Sigmoid colon (tissue), 7 donors: Measurements from ENCODE around the gene HDAC11. TPM values are rescaled to one million over a fixed set of nuclear protein-coding genes. Genes with fewer than 3 reads are reported as not detected.
"Not testable (repeated sequence)": the region's sequence is repeated elsewhere in the genome, so short reads cannot be mapped to it uniquely, and the experiment has no call there.

Experiments used
- DNase-seq: peaks from one replicate; pipeline ENCODE4 v3.0.0-alpha.2; 2019
- H3K27ac ChIP-seq, 4 donors: fragments of 200-600 bp; sonication (generic); one replicate each; pipeline ENCODE4 v1.5.1; 2016 to 2019; ENCODE audit warnings: mild to moderate bottlenecking in 1 of 4
- H3K27me3 ChIP-seq, 3 donors: fragments of 200-600 bp; sonication (generic); one replicate each; pipeline ENCODE4 v1.5.1; 2019; ENCODE audit warnings: mild to moderate bottlenecking in 1 of 3
- H3K36me3 ChIP-seq, 4 donors: fragments of 200-600 bp; sonication (generic); one replicate each; pipeline ENCODE4 v1.5.1; 2016 to 2019
- H3K4me1 ChIP-seq, 4 donors: fragments of 200-600 bp; sonication (generic); one replicate each; pipeline ENCODE4 v1.5.1; 2017 to 2019
- H3K4me3 ChIP-seq, 4 donors: fragments of 200-600 bp; sonication (generic); one replicate each; pipeline ENCODE4 v1.5.1; 2017 to 2019; ENCODE audit warnings: mild to moderate bottlenecking in 2 of 4, moderate library complexity in 1 of 4
- H3K9me3 ChIP-seq, 4 donors: fragments of 200-600 bp in 3 of 4; sonication (generic) in 3 of 4; one replicate each; pipeline versions ENCODE4 v1.5.1 to v1.6.1; 2013 to 2019
- CTCF ChIP-seq, 4 experiments: fragments of 450-650 bp in 3 of 4; fragments of 200-600 bp in 1 of 4; IDR thresholded peaks; one replicate each; pipeline ENCODE4 v1.5.1; 2016 to 2019; ENCODE audit warnings: antibody characterized with exemption in 4 of 4, mild to moderate bottlenecking in 3 of 4, moderate library complexity in 2 of 4
- EP300 ChIP-seq, 4 donors: sonication (generic); formaldehyde crosslinking; IDR thresholded peaks; one replicate each; pipeline ENCODE4 v1.6.1; 2017; ENCODE audit warnings: antibody characterized with exemption in 4 of 4
- POLR2A ChIP-seq, 2 donors: fragments of 450-650 bp; IDR thresholded peaks; one replicate each; pipeline ENCODE4 v1.6.1; 2016; ENCODE audit warnings: antibody characterized with exemption in 2 of 2, mild to moderate bottlenecking in 2 of 2, moderate library complexity in 2 of 2
- POLR2AphosphoS5 ChIP-seq, 4 donors: sonication (generic); formaldehyde crosslinking; IDR thresholded peaks; one replicate each; pipeline ENCODE4 v1.6.1; 2017; ENCODE audit warnings: antibody characterized with exemption in 4 of 4
- WGBS, 2 donors: extraction: QIAGEN DNeasy Blood & Tissue Kit; methylation state at CpG; one replicate each; pipeline ENCODE4 v1.1.7; 2013; 5-methylcytosine and 5-hydroxymethylcytosine counted together
- intact Hi-C: fragments of 100-400 bp; cut with DNase I; formaldehyde crosslinking; loops from one replicate; pipeline ENCODE4 v1.15.1; 2023
- polyA plus RNA-seq, 3 donors: library from polyadenylated mRNA; stranded (reverse); fragments of 200-250 nt; gene quantifications; one replicate each; pipeline ENCODE4 v1.2.3, GENCODE V29; 2013
- total RNA-seq, 4 donors: library from RNA; depleted of rRNA; stranded (reverse); fragments of >200 nt; gene quantifications; one replicate each; pipeline ENCODE4 v1.1.0, GENCODE V29; 2016
- donor health status: healthy with polysubstance abuse.
- donor health status: Bipolar disorder and iron deficiency.
- donor health status: healthy.

Gene HDAC11
- total and polyA plus RNA-seq, 7 donors = 15.5 to 30.3 (median 17.2) TPM

- Histone ChIP-seq H3K27me3 (no peaks in the 10 kb centered on the region), H3K4me1 (no peaks in the 10 kb centered on the region), H3K36me3 (no peaks in the 10 kb centered on the region), H3K27ac (no peak overlapping the region), H3K4me3 (no peak overlapping the region), H3K9me3 (no peaks in the 10 kb centered on the region)
- no peak for DNase-seq
- 90% methylated on average over 9 of the region's 9 CpGs for WGBS, 2 donors
- no peak for TF ChIP-seq POLR2AphosphoS5 (IDR thresholded peaks at IDR 0.05)
- no peak for TF ChIP-seq EP300 (IDR thresholded peaks at IDR 0.05)
- TF ChIP-seq POLR2A (IDR thresholded peaks at IDR 0.05) = no peak
- TF ChIP-seq CTCF (IDR thresholded peaks at IDR 0.05) = no peak
- intact Hi-C loops = no loop called here
Measured at GRCh38 chr3:13520326-13520880, 40.3 kb downstream of the HDAC11 start.

GRCh38 chr3:13521309-13521708 is 41.2 kb downstream of the HDAC11 start:
- no peak overlapping the region for H3K4me3 ChIP-seq

GRCh38 chr3:13521749-13522148 is 41.6 kb downstream of the HDAC11 start:
- H3K9me3 ChIP-seq, H3K27ac ChIP-seq, H3K27me3 ChIP-seq, H3K36me3 ChIP-seq, H3K4me3 ChIP-seq, intact Hi-C loops, DNase-seq: not testable (repeated sequence)
- WGBS, 2 donors = 94 to 95% methylated on average over 2 of the region's 2 CpGs
- peaks cover 0 to 11% (median 3%) of the 10 kb centered on the region in 4 donors for H3K4me1 ChIP-seq

More at GRCh38 chr3:13521309-13521708, 41.2 kb downstream of the HDAC11 start:
- intact Hi-C loops = no loop called here
- 61% methylated on average over 6 of the region's 6 CpGs for WGBS, 2 donors
- TF ChIP-seq EP300 (IDR thresholded peaks at IDR 0.05) = no peak
- no peak for TF ChIP-seq POLR2A (IDR thresholded peaks at IDR 0.05)
- H3K4me1 ChIP-seq = peaks cover 0 to 7% (median 3%) of the 10 kb centered on the region in 4 donors
- no peaks in the 10 kb centered on the region for H3K36me3 ChIP-seq
- DNase-seq = no peak
- H3K27me3 ChIP-seq = no peaks in the 10 kb centered on the region
- H3K9me3 ChIP-seq = no peaks in the 10 kb centered on the region
- no peak overlapping the region for H3K27ac ChIP-seq

- H3K4me3 ChIP-seq = no peak overlapping the region
- no peak overlapping the region for H3K27ac ChIP-seq
- 95 to 98% methylated on average over 5 of the region's 5 CpGs for WGBS, 2 donors
- intact Hi-C loops = no loop called here
- H3K27me3 ChIP-seq = no peaks in the 10 kb centered on the region
- H3K9me3 ChIP-seq = no peaks in the 10 kb centered on the region
- no peak for DNase-seq
- TF ChIP-seq POLR2AphosphoS5 (IDR thresholded peaks at IDR 0.05) (no peak), CTCF (IDR thresholded peaks at IDR 0.05) (no peak), EP300 (IDR thresholded peaks at IDR 0.05) (no peak), POLR2A (IDR thresholded peaks at IDR 0.05) (no peak)
- peaks cover 0 to 11% (median 3%) of the 10 kb centered on the region in 4 donors for H3K4me1 ChIP-seq
- no peaks in the 10 kb centered on the region for H3K36me3 ChIP-seq
Measured at GRCh38 chr3:13522236-13522635, 42.1 kb downstream of the HDAC11 start.

- WGBS, 2 donors = 83 to 86% methylated on average over 10 of the region's 10 CpGs
- Histone ChIP-seq H3K36me3 (no peaks in the 10 kb centered on the region), H3K4me1 (peaks cover 0 to 11% (median 3%) of the 10 kb centered on the region in 4 donors), H3K27ac (peak overlapping the region in 2 of 4 donors; percentile 47 to 66), H3K27me3 (no peaks in the 10 kb centered on the region), H3K4me3 (no peak overlapping the region), H3K9me3 (no peaks in the 10 kb centered on the region)
- no peak for DNase-seq
- intact Hi-C loops = no loop called here
- TF ChIP-seq EP300 (IDR thresholded peaks at IDR 0.05) (no peak), CTCF (IDR thresholded peaks at IDR 0.05) (no peak), POLR2A (IDR thresholded peaks at IDR 0.05) (no peak), POLR2AphosphoS5 (IDR thresholded peaks at IDR 0.05) (no peak)
Measured at GRCh38 chr3:13524979-13525669, 45.0 kb downstream of the HDAC11 start.
